ENCODE measurements around the gene ALPK3. TPM values are rescaled to one million over a fixed set of nuclear protein-coding genes. Genes with fewer than 3 reads are reported as not detected.

Gene ALPK3
- total and polyA plus RNA-seq, 10 of the 15 experiments (the other 5 are each of a cell fraction or from before 2014, with no cell fraction given), result under 0.01 to 0.05 (median 0.02) TPM; not detected in 6

- TF ChIP-seq ZBTB33 (IDR thresholded peaks at IDR 0.05), result no peak
- TF ChIP-seq KDM1A (IDR thresholded peaks at IDR 0.05; ENCODE audit: borderline replicate concordance), result no peak
Observed at GRCh38 chr15:84919106-84919667, 102.0 kb downstream of the ALPK3 start (continued).

- H2AFZ ChIP-seq (ENCODE audit: control insufficient read depth, low read depth, low read length), result no peak overlapping the region
- H3K9ac ChIP-seq (ENCODE audit: control insufficient read depth, insufficient read depth, low read length), result no peak overlapping the region
- H3K79me2 ChIP-seq (ENCODE audit: control insufficient read depth, insufficient read depth, low read length), result no peaks in the 10 kb centered on the region
- ChIA-PET RAD21 (ENCODE audit: unreplicated experiment) (no interaction called here), SMC1A (ENCODE audit: uncharacterized antibody, unreplicated experiment) (no interaction called here), POLR2A (no interaction called here), CTCF (no interaction called here)
- H4K20me1 ChIP-seq (ENCODE audit: control insufficient read depth, insufficient read depth), result no peaks in the 10 kb centered on the region
- no peaks in the 10 kb centered on the region for H3K9me3 ChIP-seq (replicated peaks; ENCODE audit: control insufficient read depth, insufficient read depth, low read length)
- intact Hi-C loops (cut with micrococcal nuclease; ENCODE audit: unreplicated experiment), result no loop called here
- ATAC-seq (no peak), DNase-seq (ENCODE audit: low read depth, low spot score) (no peak), FAIRE-seq (no peak)
- no peak overlapping the region for H3K27ac ChIP-seq (ENCODE audit: control insufficient read depth, insufficient read depth)
- no peak overlapping the region for H3K4me3 ChIP-seq
- H3K27me3 ChIP-seq (replicated peaks in 1 of 2; ENCODE audit: control insufficient read depth in 2 of 2, insufficient read depth in 2 of 2, low read length in 1 of 2), result no peaks in the 10 kb centered on the region; a peak in 1 of 4 replicates
- BruUV-seq (replicated peaks), result no TSS peak
- in situ Hi-C loops (cut with MboI), result no loop called here
- TF ChIP-seq MTA3 (IDR thresholded peaks at IDR 0.05; ENCODE audit: borderline replicate concordance, low read length), result no peak
- no peaks in the 10 kb centered on the region for H3K36me3 ChIP-seq (ENCODE audit: control insufficient read depth in 2 of 2, insufficient read depth in 2 of 2, low read length in 1 of 2)
- H3K4me2 ChIP-seq (ENCODE audit: control insufficient read depth, insufficient read depth), result no peak overlapping the region
- H3K4me1 ChIP-seq (ENCODE audit: control insufficient read depth, insufficient read depth, low read length), result no peaks in the 10 kb centered on the region
- 14% methylated on average over 2 of the region's 2 CpGs for WGBS (ENCODE audit: insufficient coverage, insufficient replicate concordance, low lambda C conversion rate, missing lambda C conversion rate)
Observed at GRCh38 chr15:84921121-84921520, 104.0 kb downstream of the ALPK3 start.

- no peaks in the 10 kb centered on the region for H3K9me3 ChIP-seq (replicated peaks; ENCODE audit: control insufficient read depth, insufficient read depth, low read length)
- no peak overlapping the region for H3K4me3 ChIP-seq
- DNase-seq (ENCODE audit: low read depth, low spot score) (no peak), ATAC-seq (no peak), FAIRE-seq (no peak)
- in situ Hi-C loops (cut with MboI) (no loop called here), intact Hi-C loops (cut with micrococcal nuclease; ENCODE audit: unreplicated experiment) (no loop called here)
- H3K4me2 ChIP-seq (ENCODE audit: control insufficient read depth, insufficient read depth), result no peak overlapping the region
- no TSS peak for BruUV-seq (replicated peaks)
- ChIA-PET POLR2A (no interaction called here), RAD21 (ENCODE audit: unreplicated experiment) (interaction anchor here (1.3 kb wide), 1 partner anchor 186 kb away, joined by 3 read pairs; no protein-coding TSS in a partner anchor), CTCF (no interaction called here), SMC1A (ENCODE audit: uncharacterized antibody, unreplicated experiment) (no interaction called here)
- H4K20me1 ChIP-seq (ENCODE audit: control insufficient read depth, insufficient read depth), result no peaks in the 10 kb centered on the region
- no peaks in the 10 kb centered on the region for H3K79me2 ChIP-seq (ENCODE audit: control insufficient read depth, insufficient read depth, low read length)
- H3K27ac ChIP-seq (ENCODE audit: control insufficient read depth, insufficient read depth), result no peak overlapping the region
- H3K36me3 ChIP-seq (ENCODE audit: control insufficient read depth in 2 of 2, insufficient read depth in 2 of 2, low read length in 1 of 2), result no peaks in the 10 kb centered on the region
- H2AFZ ChIP-seq (ENCODE audit: control insufficient read depth, low read depth, low read length), result no peak overlapping the region
- WGBS (ENCODE audit: insufficient coverage, insufficient replicate concordance, low lambda C conversion rate, missing lambda C conversion rate), result 66% methylated on average over 13 of the region's 13 CpGs
- no peaks in the 10 kb centered on the region; a peak in 1 of 4 replicates for H3K27me3 ChIP-seq (replicated peaks in 1 of 2; ENCODE audit: control insufficient read depth in 2 of 2, insufficient read depth in 2 of 2, low read length in 1 of 2)
- H3K9ac ChIP-seq (ENCODE audit: control insufficient read depth, insufficient read depth, low read length), result no peak overlapping the region
- no peaks in the 10 kb centered on the region for H3K4me1 ChIP-seq (ENCODE audit: control insufficient read depth, insufficient read depth, low read length)
- no peak for TF ChIP-seq SIX5 (IDR thresholded peaks at IDR 0.05; ENCODE audit: low read depth, low read length, severe bottlenecking)
- TF ChIP-seq ZNF687 (IDR thresholded peaks at IDR 0.05), result no peak
- TF ChIP-seq POLR2A (IDR thresholded peaks at IDR 0.05; ENCODE audit: low read depth, low read length), result no peak
- no peak for TF ChIP-seq SREBF1 (IDR thresholded peaks at IDR 0.05; ENCODE audit: low read length)
- no peak for TF ChIP-seq PBX3 (IDR thresholded peaks at IDR 0.05; ENCODE audit: insufficient replicate concordance, low read depth, low read length)
- no peak for TF ChIP-seq ZNF217 (IDR thresholded peaks at IDR 0.05)
- TF ChIP-seq TCF12 (IDR thresholded peaks at IDR 0.05; ENCODE audit: low read depth, low read length), result no peak
Observed at GRCh38 chr15:84922530-84922929, 105.4 kb downstream of the ALPK3 start.

Data from GM12878 (cell line).